IPS DF 6.9 (cell line): Measurements from ENCODE around the gene SBF2.
"Not testable (repeated sequence)": the region's sequence is repeated elsewhere in the genome, so short reads cannot be mapped to it uniquely, and the experiment has no call there.

ENCODE experiments used
- DNase-seq: peaks from one replicate; pipeline ENCODE4 v3.0.0-alpha.2; 2013; ENCODE audit warnings: low read depth, low spot score
- H3K27ac ChIP-seq: one replicate; pipeline ENCODE4 v1.5.1; 2013; ENCODE audit warnings: low read length, control low read depth
- H3K27me3 ChIP-seq: 2 replicates; pipeline ENCODE4 v1.6.1; 2013; ENCODE audit warnings: mild to moderate bottlenecking, low read length; ENCODE audit not compliant: control insufficient read depth, insufficient read depth
- H3K36me3 ChIP-seq: 2 replicates; pipeline ENCODE4 v1.6.1; 2013; ENCODE audit warnings: low read length; ENCODE audit not compliant: control insufficient read depth, insufficient read depth
- H3K4me1 ChIP-seq: 2 replicates; pipeline ENCODE4 v1.6.1; 2013; ENCODE audit warnings: low read length; ENCODE audit not compliant: control insufficient read depth, insufficient read depth
- H3K4me3 ChIP-seq: 2 replicates; pipeline ENCODE4 v1.5.1; 2013; ENCODE audit warnings: mild to moderate bottlenecking, low read length
- H3K9me3 ChIP-seq: 2 replicates; pipeline ENCODE4 v1.6.1; 2013; ENCODE audit warnings: low read length, inconsistent platforms; ENCODE audit not compliant: control insufficient read depth, insufficient read depth
- WGBS: extraction: QIAGEN DNeasy Blood & Tissue Kit; methylation state at CpG from one replicate; pipeline ENCODE4 v1.1.7; 2013; ENCODE audit warnings: mixed read lengths, missing lambda C conversion rate; ENCODE audit not compliant: insufficient read length, insufficient coverage; 5-methylcytosine and 5-hydroxymethylcytosine counted together

The SBF2 gene

GRCh38 chr11:10139143-10139542 lies 154.9 kb downstream of the SBF2 start:
- DNase-seq, result no peak
- H3K4me1 ChIP-seq, result no peaks in the 10 kb centered on the region; the same call in 1 of the 2 replicates
- no peaks in the 10 kb centered on the region for H3K36me3 ChIP-seq
- no peak overlapping the region for H3K4me3 ChIP-seq
- H3K27me3 ChIP-seq, result no peaks in the 10 kb centered on the region
- no peaks in the 10 kb centered on the region; the same call in 1 of the 2 replicates for H3K9me3 ChIP-seq
- H3K27ac ChIP-seq, result no peak overlapping the region
- no CpG with 5 or more reads among the region's 3 CpGs for WGBS

- no peak for DNase-seq
- H3K36me3 ChIP-seq, result no peaks in the 10 kb centered on the region
- H3K9me3 ChIP-seq, result no peaks in the 10 kb centered on the region; the same call in 1 of the 2 replicates
- H3K4me1 ChIP-seq, result no peaks in the 10 kb centered on the region; the same call in 1 of the 2 replicates
- no peak overlapping the region for H3K4me3 ChIP-seq
- H3K27me3 ChIP-seq, result no peaks in the 10 kb centered on the region
- no CpG with 5 or more reads among the region's 5 CpGs for WGBS
- H3K27ac ChIP-seq, result no peak overlapping the region
Measured at GRCh38 chr11:10134975-10135481, 159.0 kb downstream of the SBF2 start.

GRCh38 chr11:10134226-10134625 lies 159.8 kb downstream of the SBF2 start:
- DNase-seq, H3K27me3 ChIP-seq, H3K36me3 ChIP-seq, H3K4me3 ChIP-seq, H3K4me1 ChIP-seq, H3K9me3 ChIP-seq, H3K27ac ChIP-seq: not testable (repeated sequence)
- no CpG with 5 or more reads among the region's 1 CpG for WGBS

- no CpG with 5 or more reads among the region's 23 CpGs for WGBS
Measured at GRCh38 chr11:10133251-10133650, 160.8 kb downstream of the SBF2 start.

GRCh38 chr11:10130875-10131274 lies 163.1 kb downstream of the SBF2 start:
- WGBS, result no CpG with 5 or more reads among the region's 3 CpGs
- DNase-seq, result no peak
- H3K27ac ChIP-seq, result no peak overlapping the region
- H3K36me3 ChIP-seq, result no peaks in the 10 kb centered on the region
- H3K4me3 ChIP-seq, result no peak overlapping the region
- H3K27me3 ChIP-seq, result no peaks in the 10 kb centered on the region
- no peaks in the 10 kb centered on the region; the same call in 1 of the 2 replicates for H3K9me3 ChIP-seq
- no peaks in the 10 kb centered on the region for H3K4me1 ChIP-seq

More at GRCh38 chr11:10133251-10133650, 160.8 kb downstream of the SBF2 start:
- not testable (repeated sequence) for H3K36me3 ChIP-seq, H3K27ac ChIP-seq, H3K9me3 ChIP-seq, DNase-seq, H3K27me3 ChIP-seq, H3K4me3 ChIP-seq, H3K4me1 ChIP-seq

- not testable (repeated sequence) for H3K36me3 ChIP-seq, H3K4me3 ChIP-seq, H3K4me1 ChIP-seq, H3K9me3 ChIP-seq, H3K27ac ChIP-seq, H3K27me3 ChIP-seq, DNase-seq
- no CpG with 5 or more reads among the region's 8 CpGs for WGBS
Measured at GRCh38 chr11:10129184-10129583, 164.8 kb downstream of the SBF2 start.

GRCh38 chr11:10125522-10126133 lies 168.4 kb downstream of the SBF2 start:
- no CpG with 5 or more reads among the region's 2 CpGs for WGBS
- no peaks in the 10 kb centered on the region for H3K27me3 ChIP-seq
- no peaks in the 10 kb centered on the region for H3K9me3 ChIP-seq
- H3K4me3 ChIP-seq, result no peak overlapping the region
- H3K27ac ChIP-seq, result no peak overlapping the region
- H3K4me1 ChIP-seq, result no peaks in the 10 kb centered on the region
- DNase-seq, result no peak
- no peaks in the 10 kb centered on the region for H3K36me3 ChIP-seq

GRCh38 chr11:10122326-10123197 lies 171.5 kb downstream of the SBF2 start:
- H3K9me3 ChIP-seq, result no peaks in the 10 kb centered on the region
- H3K27ac ChIP-seq, result no peak overlapping the region
- no peaks in the 10 kb centered on the region for H3K4me1 ChIP-seq
- H3K4me3 ChIP-seq, result no peak overlapping the region
- H3K27me3 ChIP-seq, result no peaks in the 10 kb centered on the region
- WGBS, result no CpG with 5 or more reads among the region's 5 CpGs
- no peaks in the 10 kb centered on the region for H3K36me3 ChIP-seq
- no peak for DNase-seq

GRCh38 chr11:10118865-10119264 lies 175.2 kb downstream of the SBF2 start:
- no CpG with 5 or more reads among the region's 1 CpG for WGBS
- no peaks in the 10 kb centered on the region for H3K4me1 ChIP-seq
- no peak for DNase-seq
- H3K4me3 ChIP-seq, result no peak overlapping the region
- H3K27me3 ChIP-seq, result no peaks in the 10 kb centered on the region
- no peaks in the 10 kb centered on the region for H3K9me3 ChIP-seq
- no peak overlapping the region for H3K27ac ChIP-seq
- no peaks in the 10 kb centered on the region for H3K36me3 ChIP-seq

- H3K36me3 ChIP-seq, result no peaks in the 10 kb centered on the region
- H3K4me1 ChIP-seq, result no peaks in the 10 kb centered on the region
- WGBS, result no CpG with 5 or more reads among the region's 3 CpGs
- no peaks in the 10 kb centered on the region for H3K9me3 ChIP-seq
- H3K27me3 ChIP-seq, result no peaks in the 10 kb centered on the region
- no peak for DNase-seq
- H3K4me3 ChIP-seq, result no peak overlapping the region
- no peak overlapping the region for H3K27ac ChIP-seq
Measured at GRCh38 chr11:10117709-10118351, 176.2 kb downstream of the SBF2 start.
